Smooth muscle cell (in vitro differentiated cells): ENCODE data around the gene KCNQ1. TPM values are rescaled to one million over a fixed set of nuclear protein-coding genes. Genes with fewer than 3 reads are reported as not detected.

Experiments used
- DNase-seq: peaks from one replicate; lab custom pipeline; 2025; ENCODE audit not compliant: unreplicated experiment; lab: John Stamatoyannopoulos, UW
- H2AFZ ChIP-seq: fragments of 200-600 bp; sonication (generic); 2 replicates; pipeline ENCODE4 v1.6.0; 2016; ENCODE audit warnings: antibody characterized with exemption, low read depth, mild to moderate bottlenecking
- H3F3A ChIP-seq: fragments of 200-600 bp; sonication (generic); 2 replicates; pipeline ENCODE4 v1.6.0; 2017; ENCODE audit warnings: antibody characterized with exemption, low read depth
- H3K27ac ChIP-seq: fragments of 200-600 bp; sonication (generic); 2 replicates; pipeline ENCODE4 v1.5.1; 2016; ENCODE audit warnings: low read depth, mild to moderate bottlenecking
- H3K27me3 ChIP-seq: fragments of 200-600 bp; sonication (generic); 2 replicates; pipeline ENCODE4 v1.6.1; 2016; ENCODE audit warnings: low read depth, mild to moderate bottlenecking
- H3K36me3 ChIP-seq: fragments of 200-600 bp; sonication (generic); 2 replicates; pipeline ENCODE4 v1.5.1; 2016; ENCODE audit warnings: low read depth
- H3K4me1 ChIP-seq: fragments of 200-600 bp; sonication (generic); 2 replicates; pipeline ENCODE4 v1.5.1; 2016; ENCODE audit warnings: low read depth
- H3K4me2 ChIP-seq: fragments of 200-600 bp; sonication (generic); 2 replicates; pipeline ENCODE4 v1.6.0; 2016; ENCODE audit warnings: mild to moderate bottlenecking
- H3K4me3 ChIP-seq: fragments of 200-600 bp; sonication (generic); 2 replicates; pipeline ENCODE4 v1.5.1; 2016; ENCODE audit warnings: mild to moderate bottlenecking
- H3K79me2 ChIP-seq: fragments of 200-600 bp; sonication (generic); 2 replicates; pipeline ENCODE4 v1.6.0; 2016; ENCODE audit warnings: low read depth, mild to moderate bottlenecking
- H3K9ac ChIP-seq: fragments of 200-600 bp; sonication (generic); 2 replicates; pipeline ENCODE4 v1.6.0; 2016; ENCODE audit warnings: low read depth
- H3K9me3 ChIP-seq: fragments of 200-600 bp; sonication (generic); replicated peaks from 2 replicates; pipeline ENCODE4 v1.5.1; 2016; ENCODE audit warnings: low read depth
- H4K20me1 ChIP-seq: fragments of 200-600 bp; sonication (generic); 2 replicates; pipeline ENCODE4 v1.6.0; 2016; ENCODE audit warnings: low read depth
- CTCF ChIP-seq: fragments of 200-600 bp; sonication (generic); IDR thresholded peaks from 2 replicates; pipeline ENCODE4 v1.5.1; 2017; ENCODE audit warnings: borderline replicate concordance, mild to moderate bottlenecking, antibody characterized with exemption; ENCODE audit not compliant: insufficient read depth, poor library complexity, severe bottlenecking
- WGBS: methylation state at CpG from one replicate; pipeline ENCODE4 v1.1.7; 2016; ENCODE audit warnings: low lambda C conversion rate; 5-methylcytosine and 5-hydroxymethylcytosine counted together
- polyA plus RNA-seq: library from polyadenylated mRNA; unstranded; fragments of >200 nt; fragmentation: Nextera tagmentation; extraction: Ambion mirVana; gene quantifications from 2 replicates; pipeline ENCODE4 v1.2.1, GENCODE V29; 2016
- total RNA-seq: library from RNA; depleted of rRNA; stranded (reverse); fragments of >200 nt; gene quantifications from 2 replicates; pipeline ENCODE4 v1.2.3, GENCODE V29; 2014

The KCNQ1 gene
- total and polyA plus RNA-seq, 2 experiments from 2014 or later = 1.3 to 2.3 TPM

- no peaks in the 10 kb centered on the region for H3K4me1 ChIP-seq
- no peaks in the 10 kb centered on the region for H3K9me3 ChIP-seq
- H3K27me3 ChIP-seq = no peaks in the 10 kb centered on the region
- no peak overlapping the region for H3K27ac ChIP-seq
- no peaks in the 10 kb centered on the region for H3F3A ChIP-seq
- H3K9ac ChIP-seq = no peak overlapping the region
- H3K36me3 ChIP-seq = no peaks in the 10 kb centered on the region
- no peaks in the 10 kb centered on the region for H3K79me2 ChIP-seq
- H3K4me3 ChIP-seq = no peak overlapping the region
- no peak for DNase-seq
- H4K20me1 ChIP-seq = no peaks in the 10 kb centered on the region
- no peak overlapping the region for H3K4me2 ChIP-seq
- WGBS = 97% methylated on average over 11 of the region's 22 CpGs
- H2AFZ ChIP-seq = no peak overlapping the region
- TF ChIP-seq CTCF = no peak
Observed at GRCh38 chr11:2574043-2574552, 129.3 kb downstream of the KCNQ1 start.

- Histone ChIP-seq H3K9ac (no peak overlapping the region), H3F3A (no peaks in the 10 kb centered on the region), H3K36me3 (no peaks in the 10 kb centered on the region), H3K4me2 (no peak overlapping the region), H3K9me3 (no peaks in the 10 kb centered on the region), H3K4me3 (no peak overlapping the region), H3K4me1 (no peaks in the 10 kb centered on the region), H2AFZ (no peak overlapping the region), H3K27ac (no peak overlapping the region), H3K79me2 (no peaks in the 10 kb centered on the region), H3K27me3 (no peaks in the 10 kb centered on the region), H4K20me1 (no peaks in the 10 kb centered on the region)
- 85% methylated on average over 18 of the region's 45 CpGs for WGBS
- TF ChIP-seq CTCF = no peak
- DNase-seq = no peak
Observed at GRCh38 chr11:2574553-2575535, 130.0 kb downstream of the KCNQ1 start.

GRCh38 chr11:2575591-2576051 is 130.8 kb downstream of the KCNQ1 start:
- H4K20me1 ChIP-seq = no peaks in the 10 kb centered on the region
- H3K27ac ChIP-seq = no peak overlapping the region
- TF ChIP-seq CTCF = no peak
- H3K4me3 ChIP-seq = no peak overlapping the region
- H3F3A ChIP-seq = no peaks in the 10 kb centered on the region
- no peaks in the 10 kb centered on the region for H3K79me2 ChIP-seq
- no peak for DNase-seq
- H3K4me1 ChIP-seq = no peaks in the 10 kb centered on the region
- no peaks in the 10 kb centered on the region for H3K9me3 ChIP-seq
- H3K9ac ChIP-seq = no peak overlapping the region
- H3K36me3 ChIP-seq = no peaks in the 10 kb centered on the region
- WGBS = 97% methylated on average over 17 of the region's 17 CpGs
- no peak overlapping the region for H3K4me2 ChIP-seq
- no peak overlapping the region for H2AFZ ChIP-seq
- H3K27me3 ChIP-seq = no peaks in the 10 kb centered on the region
